GM21381 (cell line): ENCODE measurements around the gene LYST.
"Not testable (repeated sequence)": the region's sequence is repeated elsewhere in the genome, so short reads cannot be mapped to it uniquely, and the experiment has no call there.

Experiments
- ATAC-seq: cut with Tn5 transposase; IDR thresholded peaks from one replicate; pipeline ENCODE4 v1.9.1; 2021; ENCODE audit warnings: mild to moderate bottlenecking, moderate library complexity; ENCODE audit not compliant: unreplicated experiment

The LYST gene, protein sequence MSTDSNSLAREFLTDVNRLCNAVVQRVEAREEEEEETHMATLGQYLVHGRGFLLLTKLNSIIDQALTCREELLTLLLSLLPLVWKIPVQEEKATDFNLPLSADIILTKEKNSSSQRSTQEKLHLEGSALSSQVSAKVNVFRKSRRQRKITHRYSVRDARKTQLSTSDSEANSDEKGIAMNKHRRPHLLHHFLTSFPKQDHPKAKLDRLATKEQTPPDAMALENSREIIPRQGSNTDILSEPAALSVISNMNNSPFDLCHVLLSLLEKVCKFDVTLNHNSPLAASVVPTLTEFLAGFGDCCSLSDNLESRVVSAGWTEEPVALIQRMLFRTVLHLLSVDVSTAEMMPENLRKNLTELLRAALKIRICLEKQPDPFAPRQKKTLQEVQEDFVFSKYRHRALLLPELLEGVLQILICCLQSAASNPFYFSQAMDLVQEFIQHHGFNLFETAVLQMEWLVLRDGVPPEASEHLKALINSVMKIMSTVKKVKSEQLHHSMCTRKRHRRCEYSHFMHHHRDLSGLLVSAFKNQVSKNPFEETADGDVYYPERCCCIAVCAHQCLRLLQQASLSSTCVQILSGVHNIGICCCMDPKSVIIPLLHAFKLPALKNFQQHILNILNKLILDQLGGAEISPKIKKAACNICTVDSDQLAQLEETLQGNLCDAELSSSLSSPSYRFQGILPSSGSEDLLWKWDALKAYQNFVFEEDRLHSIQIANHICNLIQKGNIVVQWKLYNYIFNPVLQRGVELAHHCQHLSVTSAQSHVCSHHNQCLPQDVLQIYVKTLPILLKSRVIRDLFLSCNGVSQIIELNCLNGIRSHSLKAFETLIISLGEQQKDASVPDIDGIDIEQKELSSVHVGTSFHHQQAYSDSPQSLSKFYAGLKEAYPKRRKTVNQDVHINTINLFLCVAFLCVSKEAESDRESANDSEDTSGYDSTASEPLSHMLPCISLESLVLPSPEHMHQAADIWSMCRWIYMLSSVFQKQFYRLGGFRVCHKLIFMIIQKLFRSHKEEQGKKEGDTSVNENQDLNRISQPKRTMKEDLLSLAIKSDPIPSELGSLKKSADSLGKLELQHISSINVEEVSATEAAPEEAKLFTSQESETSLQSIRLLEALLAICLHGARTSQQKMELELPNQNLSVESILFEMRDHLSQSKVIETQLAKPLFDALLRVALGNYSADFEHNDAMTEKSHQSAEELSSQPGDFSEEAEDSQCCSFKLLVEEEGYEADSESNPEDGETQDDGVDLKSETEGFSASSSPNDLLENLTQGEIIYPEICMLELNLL (N-terminal part only)

DNA sequence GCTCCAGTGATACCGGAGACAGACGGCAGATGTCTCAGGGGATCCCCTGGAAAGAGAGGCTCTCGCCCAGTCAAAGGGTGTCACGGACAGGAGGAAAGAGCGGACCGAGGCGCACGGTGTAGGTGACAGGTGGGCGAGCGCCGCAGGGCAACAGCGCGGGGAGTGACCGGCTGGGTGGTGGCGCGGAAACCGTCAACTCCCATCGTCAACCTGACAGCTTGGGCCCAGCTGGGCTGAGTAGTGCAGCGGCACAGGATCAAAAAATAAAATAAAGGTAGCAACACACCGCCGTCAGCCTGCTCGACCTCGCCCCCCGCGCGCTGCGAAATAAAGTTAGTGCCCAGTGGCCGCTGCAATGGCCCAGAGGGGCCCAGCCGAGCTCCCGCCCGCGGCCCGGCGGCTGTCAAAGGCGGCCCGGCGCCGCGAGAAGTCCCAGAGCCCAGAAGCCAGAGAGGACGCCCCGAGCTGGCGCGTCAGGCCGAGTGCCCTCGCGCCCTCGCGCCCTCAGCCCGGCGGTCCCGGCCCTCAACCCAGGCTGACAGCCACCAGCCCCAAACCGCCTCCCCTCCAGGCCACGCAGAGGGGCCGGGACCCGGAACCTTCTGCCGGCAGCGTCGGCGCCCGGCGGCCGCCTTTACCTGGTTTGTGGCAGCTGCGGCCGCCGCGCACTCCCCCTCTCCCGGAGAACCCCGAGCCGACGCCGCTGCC is at the start of gene LYST:
Gene LYST (minus strand): TSS at position 702 of the 708 bp plus-strand sequence. CDS start 36,489 bp downstream, outside the sequence.
- peak; percentile 40 for ATAC-seq

DNA sequence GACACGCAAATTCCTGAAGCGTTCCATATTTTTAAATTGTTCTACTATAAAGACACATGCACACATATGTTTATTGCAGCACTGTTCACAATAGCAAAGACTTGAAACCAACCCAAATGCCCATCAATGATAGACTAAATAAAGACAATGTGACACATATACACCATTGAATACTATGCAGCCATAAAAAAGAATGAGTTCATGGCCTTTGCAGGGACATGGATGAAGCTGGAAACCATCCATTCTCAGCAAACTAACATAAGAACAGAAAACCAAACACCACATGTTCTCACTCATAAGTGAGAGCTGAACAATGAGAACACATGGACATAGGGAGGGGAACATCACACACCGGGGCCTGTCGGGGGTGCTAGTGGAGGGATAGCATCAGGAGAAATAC is 48.8 kb upstream of the LYST start:
- ATAC-seq, result not testable (repeated sequence)

DNA sequence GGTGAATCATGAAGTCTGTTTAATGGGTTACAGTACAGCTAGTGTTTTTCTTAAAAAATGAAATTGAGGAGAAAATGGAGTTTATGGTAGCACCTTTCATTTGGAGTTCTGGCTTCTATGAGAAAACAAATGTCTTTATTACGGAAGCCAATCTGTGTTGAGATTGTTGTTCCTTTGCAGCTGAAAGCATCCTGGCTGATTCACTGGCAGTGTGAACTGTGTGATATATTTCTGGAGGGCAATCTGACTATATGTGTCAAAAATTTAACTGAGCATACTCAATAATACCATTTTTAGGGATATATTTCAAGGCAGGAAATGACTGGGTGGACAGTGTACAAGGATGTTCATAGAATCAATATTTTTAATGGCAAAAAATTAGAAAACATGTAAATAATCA is 46.6 kb upstream of the LYST start:
- ATAC-seq, result no peak

DNA sequence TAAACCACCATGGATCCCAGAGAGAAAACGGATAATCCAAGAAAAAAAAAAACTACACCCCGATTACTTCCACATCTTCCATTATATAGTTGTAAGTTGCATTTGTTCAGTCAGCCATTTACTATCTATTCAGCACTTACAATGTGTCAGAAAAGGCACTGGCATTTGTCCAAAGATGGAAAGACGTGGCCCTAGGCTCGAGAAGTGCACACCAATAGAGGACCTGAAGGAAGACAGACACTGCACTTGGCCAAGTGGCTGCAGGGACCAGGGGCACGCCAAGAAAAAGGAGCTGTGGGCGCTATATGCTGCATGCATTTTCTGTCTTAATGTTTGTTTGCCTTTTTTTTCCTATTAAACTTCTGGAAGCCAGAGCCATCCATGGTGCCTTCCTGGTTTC is 45.2 kb upstream of the LYST start:
- ATAC-seq, result no peak

DNA sequence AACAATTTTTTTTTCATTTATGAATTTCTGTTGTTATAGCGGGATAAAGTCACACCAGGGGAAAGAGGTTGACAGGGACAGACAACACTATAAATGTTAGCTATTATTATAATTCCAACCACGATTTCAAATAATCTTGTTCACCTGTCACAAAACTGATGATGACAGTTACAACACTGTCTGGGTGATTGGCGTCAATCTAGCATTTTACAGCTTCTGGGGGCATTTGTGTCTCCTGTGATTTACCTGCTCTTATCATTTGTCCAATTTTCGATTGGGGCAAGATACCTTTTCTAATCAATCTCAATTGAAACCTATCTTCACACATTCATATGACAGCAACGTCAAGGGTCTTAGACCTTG is 44.6 kb upstream of the LYST start:
- no peak for ATAC-seq

DNA sequence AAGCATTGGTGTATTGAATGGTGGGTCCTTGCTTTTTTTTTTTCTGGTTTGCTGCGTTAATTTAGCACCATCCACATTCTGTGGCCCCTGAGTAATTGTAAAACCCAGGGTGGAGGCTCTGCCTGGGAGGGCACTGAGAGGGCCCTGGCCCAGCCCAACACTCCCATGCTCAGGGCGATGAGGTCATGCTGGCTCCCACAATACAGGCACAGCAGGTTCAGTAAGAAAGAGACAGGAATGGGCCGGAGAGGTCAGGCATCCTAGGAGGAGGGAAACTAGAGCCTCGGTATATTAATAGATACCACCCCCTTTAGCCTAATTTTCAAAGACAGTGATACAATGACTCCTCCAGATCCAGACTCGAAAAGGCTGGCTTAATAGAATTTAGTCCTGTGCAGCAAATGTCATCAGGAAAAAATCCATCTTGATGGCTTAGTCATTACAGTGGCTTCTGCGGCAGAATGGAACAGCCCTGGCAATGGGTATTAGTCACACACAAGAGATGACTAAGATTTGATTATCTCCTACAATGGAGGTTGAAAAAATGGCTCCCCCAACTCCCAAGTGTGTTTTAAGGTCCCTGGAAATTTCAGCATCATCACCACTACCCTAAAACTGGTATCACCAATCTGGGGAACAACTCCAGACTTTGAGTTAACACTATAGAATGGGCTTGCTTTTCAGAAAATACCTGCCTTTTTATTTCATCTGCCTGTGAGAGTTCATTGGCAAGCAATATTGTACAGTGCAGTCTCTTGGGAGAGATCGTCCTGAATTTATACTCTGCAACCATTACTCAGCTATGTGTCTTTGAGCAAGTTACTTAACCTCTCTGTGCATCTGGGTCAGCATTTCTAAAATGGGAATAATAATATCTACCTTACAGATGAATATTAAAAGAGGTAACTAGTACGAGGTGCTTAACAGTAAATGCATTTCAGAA is 43.9 kb upstream of the LYST start:
- ATAC-seq, result no peak

DNA sequence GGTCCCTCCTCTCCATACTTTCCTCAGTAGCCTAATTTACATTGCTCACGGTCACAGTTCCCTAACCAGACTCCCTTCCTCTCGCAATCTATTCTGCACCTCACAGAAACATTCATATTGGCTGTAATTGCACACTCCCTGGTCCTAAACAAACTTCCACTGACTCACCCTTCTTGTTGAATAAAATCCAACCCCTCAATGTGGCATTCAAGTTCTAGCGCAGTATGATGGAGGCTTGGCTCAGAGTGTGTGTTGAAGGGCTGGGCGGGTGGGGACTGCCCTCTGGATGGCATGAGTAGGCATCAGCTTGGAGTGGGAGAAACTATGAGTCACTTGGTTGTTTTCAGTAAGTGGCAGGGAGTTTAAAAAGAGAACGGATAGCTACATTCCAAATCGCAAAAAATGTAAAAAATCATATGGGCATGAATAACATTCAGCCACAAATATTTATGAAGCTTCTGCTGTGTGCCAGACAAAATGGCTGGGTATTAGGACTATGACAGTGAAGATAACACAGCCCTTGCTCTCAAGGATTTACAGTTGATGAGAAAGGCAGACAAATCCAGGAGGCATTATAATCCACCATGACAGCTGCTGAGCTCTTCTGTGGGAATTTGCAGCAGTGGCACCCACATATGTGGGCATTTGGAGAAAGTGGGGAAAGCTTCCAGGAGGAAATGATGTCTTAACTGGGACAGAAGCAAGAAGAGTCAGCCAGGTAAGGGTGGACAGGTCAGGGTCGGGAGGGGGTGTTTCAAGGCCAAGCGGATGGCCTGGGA is 42.2 kb upstream of the LYST start:
- ATAC-seq, result no peak

DNA sequence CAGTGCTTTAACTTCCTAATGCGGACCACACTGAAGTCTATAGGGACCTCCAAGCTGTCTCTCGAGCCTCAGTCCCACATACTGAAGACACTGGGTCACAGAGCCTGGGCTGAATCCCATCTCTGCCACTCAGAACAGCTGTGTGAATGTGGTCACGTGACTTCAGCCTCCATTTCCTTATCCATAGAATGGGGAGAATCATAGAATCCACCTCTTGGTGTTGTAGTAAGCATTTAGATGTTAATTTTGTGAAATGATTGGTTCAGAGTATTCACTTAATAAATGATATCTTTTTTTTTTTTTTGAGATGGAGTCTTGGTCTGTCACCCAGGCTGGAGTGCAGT is 41.2 kb upstream of the LYST start:
- ATAC-seq, result no peak

DNA sequence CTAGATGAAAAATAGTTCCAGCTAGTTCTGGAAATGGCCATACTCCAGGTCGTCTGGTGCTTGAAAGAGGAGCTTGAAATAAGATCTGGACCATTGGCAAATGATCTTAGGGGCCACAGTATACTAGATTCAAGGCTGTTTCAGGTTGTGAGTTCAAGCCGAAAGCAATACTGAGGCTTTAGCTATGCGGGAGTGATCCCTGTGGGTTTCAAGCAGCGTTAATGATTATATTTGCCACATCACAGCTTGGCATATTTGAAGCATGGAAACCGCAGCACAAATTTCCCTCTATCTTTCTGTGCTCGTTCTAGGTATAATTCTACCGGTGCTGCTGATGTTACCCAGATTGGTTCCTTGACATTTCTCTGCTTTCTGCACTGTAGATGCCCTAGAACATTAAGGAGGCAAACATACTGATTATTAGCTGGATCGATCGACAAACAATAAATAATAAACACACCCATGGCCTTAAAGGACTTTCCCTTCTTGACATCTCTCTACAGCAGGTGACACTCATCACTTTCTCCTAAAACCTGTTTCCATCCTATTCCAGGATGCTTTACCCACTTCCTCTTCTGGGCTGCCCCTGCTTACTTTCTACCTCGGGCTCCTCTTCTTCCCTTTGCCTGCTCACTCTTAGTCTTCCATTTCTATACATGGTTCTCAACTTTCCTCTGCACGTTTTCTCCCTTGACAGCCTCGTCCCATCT is 40.6 kb upstream of the LYST start:
- ATAC-seq, result no peak

DNA sequence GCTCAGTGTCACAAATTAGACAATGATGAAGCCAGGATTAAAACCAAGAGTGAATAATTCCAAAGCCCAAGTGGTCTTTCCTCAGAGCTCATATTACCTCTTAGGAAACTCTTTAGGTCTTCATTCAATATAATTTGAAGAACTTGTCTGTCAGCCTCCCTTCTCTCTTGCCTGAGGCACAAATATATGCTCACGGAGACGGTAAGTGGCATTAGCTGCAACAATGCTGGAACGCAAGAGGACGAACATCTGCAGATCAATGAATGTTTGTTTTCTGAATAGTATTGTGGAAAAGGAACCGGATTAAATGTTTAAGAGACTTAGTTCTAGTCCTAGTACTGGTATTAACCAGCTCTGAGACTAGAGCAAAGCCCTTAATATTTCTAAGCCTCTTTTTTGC is 39.7 kb upstream of the LYST start:
- no peak for ATAC-seq

DNA sequence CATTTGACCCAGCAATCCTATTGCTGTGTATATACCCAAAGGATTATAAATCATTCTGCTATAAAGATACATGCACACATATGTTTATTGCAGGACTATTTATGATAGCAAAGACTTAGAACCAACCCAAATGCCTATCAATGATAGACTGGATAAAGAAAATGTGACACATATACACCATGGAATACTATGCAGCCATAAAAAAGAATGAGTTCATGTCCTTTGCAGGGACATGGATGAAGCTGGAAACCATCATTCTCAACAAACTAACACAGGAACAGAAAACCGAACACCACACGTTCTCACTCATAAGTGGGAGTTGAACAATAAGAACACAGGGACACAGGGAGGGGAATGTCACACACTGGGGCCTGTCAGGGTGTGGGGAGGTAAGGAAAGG is 37.1 kb upstream of the LYST start:
- not testable (repeated sequence) for ATAC-seq

DNA sequence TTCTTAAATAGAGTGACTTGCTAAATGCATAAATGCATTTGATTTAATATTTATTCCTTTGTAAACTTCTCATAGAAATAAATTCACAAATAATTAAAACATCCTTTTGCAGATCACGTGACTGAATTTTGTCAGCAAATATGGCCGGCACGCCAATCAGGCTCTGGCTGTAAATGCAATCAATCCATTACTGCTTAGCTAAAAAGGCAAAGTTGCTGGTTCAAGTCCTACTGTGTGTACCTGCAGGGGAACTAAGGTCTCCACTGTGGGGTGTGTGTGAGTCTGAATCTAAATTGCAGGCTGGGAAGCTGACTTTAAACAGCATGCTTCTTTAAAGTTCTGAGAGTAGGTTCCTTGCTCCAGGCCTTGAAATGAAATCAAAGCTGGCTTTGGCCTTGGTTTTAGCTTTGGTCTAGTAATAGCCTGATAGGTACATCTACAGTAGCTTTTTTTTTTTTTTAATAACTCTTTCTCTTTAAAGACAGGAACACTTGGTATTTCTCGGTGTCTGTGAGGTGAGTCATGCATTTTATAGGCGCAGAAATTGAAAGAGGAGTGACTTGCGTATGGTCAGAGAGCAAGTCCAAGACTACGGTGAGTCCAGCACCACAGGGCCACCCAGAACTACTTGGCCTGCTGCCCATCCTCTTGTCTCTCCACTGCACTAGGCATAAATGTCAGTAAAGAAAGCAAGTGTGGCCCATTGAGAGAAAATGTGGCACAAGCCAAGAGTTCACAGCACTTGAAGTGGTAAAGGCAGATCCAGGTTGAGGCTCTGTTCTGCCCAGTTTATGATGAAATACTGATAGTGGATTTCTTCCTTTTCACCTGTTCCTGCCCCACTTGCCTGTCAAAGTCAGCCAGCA is 36.2 kb upstream of the LYST start:
- no peak for ATAC-seq

DNA sequence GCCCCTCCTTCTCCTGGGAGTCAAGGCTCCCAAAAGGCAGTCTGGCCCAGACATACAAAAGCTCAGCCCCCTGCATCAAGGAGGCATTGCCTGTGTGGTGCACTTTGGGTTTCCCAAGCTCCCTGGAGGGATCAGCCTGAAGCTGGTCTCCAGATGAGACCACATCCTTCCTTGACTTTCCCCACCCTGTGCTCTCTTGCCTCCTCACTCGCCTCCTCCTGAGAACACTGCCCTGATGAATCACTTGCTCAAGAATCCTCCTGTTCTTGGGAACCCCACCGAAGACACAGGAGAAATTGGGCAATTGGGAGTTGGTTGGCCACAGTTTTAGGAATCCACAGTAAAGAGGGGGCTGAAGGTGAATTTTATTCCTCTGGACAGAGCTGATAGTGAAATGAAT is 34.8 kb upstream of the LYST start:
- ATAC-seq, result no peak

DNA sequence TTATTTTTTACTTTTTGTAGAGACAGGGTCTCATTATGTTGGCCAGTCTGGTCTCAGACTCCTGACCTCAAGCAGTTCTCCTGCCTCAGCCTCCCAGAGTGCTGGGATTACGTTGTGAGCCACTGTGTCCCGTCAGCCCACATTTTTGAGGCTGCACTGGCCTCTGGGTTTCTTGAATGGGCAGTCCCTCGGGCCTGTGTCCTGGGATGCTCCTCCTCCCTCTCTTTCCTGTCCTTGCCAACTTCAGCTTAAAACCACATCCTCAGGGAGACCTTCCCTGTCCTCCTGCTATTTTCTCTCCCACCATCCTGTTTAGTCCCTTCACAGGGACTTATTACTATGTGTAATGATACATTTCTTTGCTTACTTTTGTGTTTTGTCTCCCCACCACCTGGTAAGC is 31.4 kb upstream of the LYST start:
- no peak for ATAC-seq

DNA sequence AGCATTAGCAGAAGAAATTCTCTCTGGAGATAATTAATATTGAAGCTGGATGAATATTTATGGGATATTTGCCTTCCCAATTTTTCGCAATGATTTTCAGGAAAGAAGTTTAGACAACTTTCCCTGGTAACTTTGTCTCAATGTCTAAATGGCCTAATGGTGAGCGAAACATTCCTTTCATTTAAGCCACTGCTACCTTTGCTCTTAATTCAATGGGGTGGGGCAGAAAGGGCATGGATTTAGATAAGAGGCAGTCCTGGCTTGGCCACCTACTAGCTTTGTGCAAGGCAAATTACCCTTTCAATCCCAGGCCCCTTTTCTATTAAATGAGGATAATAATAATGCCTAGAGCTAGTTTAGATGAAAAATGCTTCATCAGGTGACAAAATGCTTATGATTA is 27.1 kb upstream of the LYST start:
- ATAC-seq, result no peak

DNA sequence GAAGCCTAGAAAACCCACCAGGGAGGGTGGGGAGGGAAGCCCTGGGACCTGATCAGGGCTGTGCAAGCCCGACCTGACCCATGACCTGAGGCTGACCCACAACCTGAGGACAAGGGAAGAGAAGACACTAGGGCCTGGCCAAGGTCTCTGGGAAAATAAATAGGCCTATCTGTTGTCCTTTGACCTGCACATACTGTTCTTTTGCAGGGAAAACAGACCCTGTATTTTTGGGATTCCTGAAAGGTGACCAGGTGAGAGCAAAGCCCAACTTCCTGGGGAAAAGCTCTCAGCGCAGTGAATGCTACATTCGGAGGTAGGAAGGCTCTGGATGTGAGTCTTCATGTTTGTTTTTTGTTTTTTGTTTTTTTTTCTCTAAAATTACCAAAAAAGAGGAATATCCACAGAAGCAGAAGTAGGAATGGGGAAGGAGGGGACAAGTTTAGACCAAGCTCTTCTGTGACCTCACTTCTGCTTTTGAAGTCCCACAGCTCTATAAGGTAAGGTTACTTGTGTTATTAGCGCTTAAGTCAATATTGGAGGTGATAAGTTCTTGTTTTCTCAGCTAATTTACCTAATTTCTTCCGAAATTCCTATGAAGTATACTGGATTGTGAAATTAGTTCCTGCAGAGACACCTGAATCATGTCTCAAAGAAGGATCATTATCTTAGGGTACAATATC is 26.2 kb upstream of the LYST start:
- no peak for ATAC-seq

DNA sequence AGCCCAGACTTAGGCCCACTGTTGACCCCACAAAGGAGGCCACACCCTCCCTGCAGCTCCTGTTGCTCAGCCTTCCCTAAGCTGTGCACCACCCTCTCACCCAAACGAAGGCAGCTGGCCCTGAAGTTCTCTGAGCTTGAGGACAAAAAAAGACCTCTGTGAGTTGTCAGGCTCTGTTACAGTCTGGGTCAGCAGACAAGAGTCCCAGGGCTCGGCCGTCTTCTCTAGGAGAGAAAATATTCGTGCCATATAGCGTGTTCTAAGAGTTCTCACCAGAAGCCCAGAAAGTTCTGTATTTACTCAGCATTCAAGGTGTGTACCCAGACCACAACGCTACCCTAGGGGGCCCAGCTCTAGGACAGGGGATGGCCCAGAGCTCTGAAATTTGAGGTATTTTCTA is 25.5 kb upstream of the LYST start:
- peak; percentile 39 for ATAC-seq
